OCI-LY1 (cell line): ENCODE results near the gene MCAM.

Experiments
- EZH2 ChIP-seq: fragments of 200-600 bp; sonication (generic), shearing (Covaris generic); IDR thresholded peaks from 2 replicates; pipeline ENCODE4 v1.8.0; 2017; ENCODE audit warnings: borderline replicate concordance, mixed run types, mild to moderate bottlenecking, antibody characterized with exemption, low read length, moderate library complexity, mixed read lengths
- TF ChIP-seq, protein P1 (sequence below): fragments of 200-600 bp; sonication (generic), shearing (Covaris generic); IDR thresholded peaks from 2 replicates; pipeline ENCODE4 v1.5.1; 2017; ENCODE audit warnings: mild to moderate bottlenecking, antibody characterized with exemption, low read length, moderate library complexity, mixed read lengths

GRCh38 chr11:119341222-119342022, 24.5 kb upstream of the MCAM start:
- TF ChIP-seq, protein P1, sequence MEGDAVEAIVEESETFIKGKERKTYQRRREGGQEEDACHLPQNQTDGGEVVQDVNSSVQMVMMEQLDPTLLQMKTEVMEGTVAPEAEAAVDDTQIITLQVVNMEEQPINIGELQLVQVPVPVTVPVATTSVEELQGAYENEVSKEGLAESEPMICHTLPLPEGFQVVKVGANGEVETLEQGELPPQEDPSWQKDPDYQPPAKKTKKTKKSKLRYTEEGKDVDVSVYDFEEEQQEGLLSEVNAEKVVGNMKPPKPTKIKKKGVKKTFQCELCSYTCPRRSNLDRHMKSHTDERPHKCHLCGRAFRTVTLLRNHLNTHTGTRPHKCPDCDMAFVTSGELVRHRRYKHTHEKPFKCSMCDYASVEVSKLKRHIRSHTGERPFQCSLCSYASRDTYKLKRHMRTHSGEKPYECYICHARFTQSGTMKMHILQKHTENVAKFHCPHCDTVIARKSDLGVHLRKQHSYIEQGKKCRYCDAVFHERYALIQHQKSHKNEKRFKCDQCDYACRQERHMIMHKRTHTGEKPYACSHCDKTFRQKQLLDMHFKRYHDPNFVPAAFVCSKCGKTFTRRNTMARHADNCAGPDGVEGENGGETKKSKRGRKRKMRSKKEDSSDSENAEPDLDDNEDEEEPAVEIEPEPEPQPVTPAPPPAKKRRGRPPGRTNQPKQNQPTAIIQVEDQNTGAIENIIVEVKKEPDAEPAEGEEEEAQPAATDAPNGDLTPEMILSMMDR = no peak
- TF ChIP-seq EZH2 = no peak
